Measurements from ENCODE around the gene TIGD3.

- TF ChIP-seq CTCF (IDR thresholded peaks at IDR 0.05; ENCODE audit: insufficient read depth, low read depth, low read length) (no peak), EZH2 (IDR thresholded peaks at IDR 0.05; ENCODE audit: insufficient read depth, low read length) (no peak)
Observed at GRCh38 chr11:65402790-65403189, 48.2 kb downstream of the TIGD3 start.
